Hematopoietic multipotent progenitor cell treated with erythropoietin and hydrocortisone succinate and interleukin-3 and kit ligand, for 17 days (in vitro differentiated cells): ENCODE measurements around the gene USP34.
A peak's percentile ranks its signal among the peaks of the same experiment; 100 is the strongest.

Experiments used
- DNase-seq: peaks from one replicate; pipeline ENCODE4 v3.0.0-alpha.2; 2015; ENCODE audit warnings: low spot score

The USP34 gene

DNA sequence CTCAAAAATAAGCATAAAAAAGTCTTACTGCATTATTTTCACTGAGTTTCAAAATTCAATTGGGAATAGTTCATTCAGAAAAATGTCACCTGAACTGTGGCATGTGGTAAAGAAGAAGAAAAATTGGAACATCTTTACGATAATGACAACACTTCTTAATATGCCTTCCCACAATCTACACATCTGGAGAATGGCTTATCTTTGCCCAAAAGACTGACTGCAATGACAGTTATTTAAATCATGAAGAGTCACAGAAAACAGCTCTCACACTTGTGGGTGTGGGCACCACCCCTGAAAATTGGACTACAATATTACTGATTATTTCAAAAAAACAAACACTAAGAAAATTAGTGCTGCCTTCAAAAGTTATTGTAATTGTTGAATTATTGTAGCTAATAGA, 152.3 kb downstream of the USP34 start:
- DNase-seq, result no peak

DNA sequence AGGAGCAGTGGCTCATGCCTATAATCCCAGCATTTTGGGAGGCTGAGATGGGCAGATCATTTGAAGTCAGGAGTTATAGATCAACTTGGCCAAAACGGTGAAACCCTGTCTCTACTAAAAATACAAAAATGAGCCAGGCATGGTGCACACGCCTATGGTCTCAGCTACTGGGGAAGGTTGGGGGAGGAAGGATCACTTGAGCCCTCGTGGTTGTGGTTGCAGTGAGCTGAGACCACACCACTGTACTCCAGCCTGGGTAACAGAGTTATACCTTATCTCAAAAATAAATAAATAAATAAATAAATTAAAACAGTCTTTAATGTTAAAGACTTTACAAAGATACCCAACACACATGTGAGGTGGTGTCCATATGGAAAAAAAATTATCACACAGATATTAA, 174.9 kb downstream of the USP34 start:
- DNase-seq, result no peak

- DNase-seq, result no peak
Observed at GRCh38 chr2:61291851-61292575, 178.9 kb downstream of the USP34 start.

- no peak for DNase-seq
Observed at GRCh38 chr2:61288070-61288841, 182.6 kb downstream of the USP34 start.

- no peak for DNase-seq
Observed at GRCh38 chr2:61287254-61287653, 183.6 kb downstream of the USP34 start.

DNA sequence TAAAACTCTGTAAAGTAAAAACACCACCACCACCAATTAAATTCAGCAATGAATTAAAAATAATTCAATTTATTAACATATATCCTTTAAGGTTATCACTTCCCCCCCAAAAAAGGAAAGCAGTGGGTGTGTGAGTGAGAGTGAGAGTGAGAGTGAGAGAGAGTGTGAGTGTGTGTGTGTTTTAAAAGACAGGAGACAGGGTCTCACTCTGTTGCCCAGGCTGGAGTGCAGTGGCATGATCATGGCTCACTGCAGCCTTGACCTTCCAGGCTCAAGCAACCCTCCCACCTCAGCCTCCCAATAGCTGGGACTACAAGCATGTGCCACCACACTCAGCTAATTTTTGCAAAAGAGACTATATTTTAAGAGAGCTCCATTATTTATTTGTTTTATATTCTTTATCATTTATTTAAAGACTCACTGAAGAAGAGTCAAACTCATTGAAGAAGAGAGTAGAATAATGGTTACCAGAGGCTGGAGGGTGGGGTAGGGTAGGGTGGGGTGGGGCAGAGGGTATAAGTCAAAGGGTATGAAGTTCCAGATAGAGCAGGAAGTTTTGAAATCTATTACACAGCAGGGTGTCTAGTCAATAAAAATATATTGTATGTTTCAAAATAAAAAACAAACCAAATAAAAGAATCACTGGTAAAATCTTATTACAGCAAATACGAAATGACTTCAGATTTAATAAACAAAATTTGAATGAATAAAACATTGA, 187.3 kb downstream of the USP34 start:
- no peak for DNase-seq

GRCh38 chr2:61282104-61282590, 188.7 kb downstream of the USP34 start:
- no peak for DNase-seq

DNA sequence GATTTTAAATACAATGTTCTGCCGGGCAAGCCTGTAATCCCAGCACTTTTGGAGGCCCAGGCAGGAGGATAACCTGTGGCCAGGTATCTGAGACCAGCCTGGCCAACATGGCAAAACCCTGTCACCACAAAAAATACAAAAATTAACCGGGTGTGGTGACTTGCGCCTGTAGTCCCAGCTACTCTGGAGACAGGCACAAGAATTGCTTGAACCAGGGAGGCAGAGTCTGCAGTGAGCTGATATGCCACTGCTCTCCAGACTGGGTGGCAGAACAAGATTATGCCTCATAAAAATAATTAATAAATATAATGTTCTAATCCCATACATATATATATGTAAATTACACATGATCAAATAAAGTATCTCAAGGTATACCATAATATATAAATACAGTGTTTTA, 189.6 kb downstream of the USP34 start:
- peak; percentile 27 for DNase-seq

DNA sequence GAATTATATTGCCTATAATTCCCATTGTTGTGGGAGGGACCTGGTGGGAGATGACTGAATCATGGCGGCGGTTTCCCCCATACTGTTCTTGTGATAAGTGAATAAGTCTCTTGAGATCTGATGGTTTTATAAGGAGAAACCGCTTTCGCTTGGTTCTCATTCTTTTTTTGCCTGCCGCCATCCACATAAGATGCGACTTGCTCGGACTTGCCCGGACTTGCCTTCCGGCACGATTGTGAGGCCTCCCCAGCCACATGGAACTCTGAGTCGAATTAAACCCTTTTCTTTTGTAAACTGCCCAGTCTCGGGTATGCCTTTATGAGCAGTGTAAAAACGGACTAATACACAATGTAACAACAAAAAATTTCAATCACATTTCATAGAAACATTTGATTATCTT, 193.1 kb downstream of the USP34 start:
- DNase-seq, result no peak

GRCh38 chr2:61275575-61276184, 195.2 kb downstream of the USP34 start:
- DNase-seq, result no peak

GRCh38 chr2:61272421-61273070, 198.3 kb downstream of the USP34 start:
- no peak for DNase-seq

DNA sequence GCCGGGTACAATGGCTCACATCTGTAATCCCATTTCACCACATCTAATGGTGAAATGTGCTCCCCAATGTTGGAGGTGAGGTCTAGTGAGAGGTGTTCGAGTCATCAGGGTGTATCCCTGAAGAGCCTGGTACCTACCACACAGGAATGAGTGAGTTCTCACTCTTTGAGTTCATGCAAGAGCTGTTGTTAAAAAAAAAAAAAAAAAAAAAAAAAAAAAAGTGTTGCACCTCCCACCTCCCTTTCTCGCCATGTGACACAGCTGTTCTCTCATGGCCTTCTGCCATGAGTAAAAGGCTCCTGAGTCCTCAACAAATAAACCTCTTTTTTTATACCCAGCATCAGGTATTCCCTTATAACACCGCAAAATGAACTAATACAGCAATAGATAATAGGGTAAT, 202.6 kb downstream of the USP34 start:
- no peak for DNase-seq

- DNase-seq, result no peak
Observed at GRCh38 chr2:61266632-61267505, 204.0 kb downstream of the USP34 start.

DNA sequence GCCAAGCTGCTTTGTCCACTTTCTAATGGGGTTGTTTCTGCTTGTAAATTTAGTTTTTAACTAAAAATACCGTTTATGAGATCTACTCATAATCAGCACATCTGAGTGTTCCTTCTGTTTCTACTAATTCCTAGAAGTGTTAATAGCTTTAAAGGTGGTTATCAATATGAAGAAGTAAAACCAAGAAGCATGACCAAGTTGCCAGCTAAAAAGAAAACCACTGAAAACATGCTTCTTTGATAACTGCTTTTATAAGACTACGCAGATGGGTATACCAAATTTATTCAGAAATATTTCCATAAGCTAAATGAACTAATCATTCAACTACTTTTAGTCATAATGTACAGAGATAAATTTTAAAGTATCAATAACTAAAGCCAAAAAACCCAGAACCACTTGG, 207.1 kb downstream of the USP34 start:
- DNase-seq, result no peak

DNA sequence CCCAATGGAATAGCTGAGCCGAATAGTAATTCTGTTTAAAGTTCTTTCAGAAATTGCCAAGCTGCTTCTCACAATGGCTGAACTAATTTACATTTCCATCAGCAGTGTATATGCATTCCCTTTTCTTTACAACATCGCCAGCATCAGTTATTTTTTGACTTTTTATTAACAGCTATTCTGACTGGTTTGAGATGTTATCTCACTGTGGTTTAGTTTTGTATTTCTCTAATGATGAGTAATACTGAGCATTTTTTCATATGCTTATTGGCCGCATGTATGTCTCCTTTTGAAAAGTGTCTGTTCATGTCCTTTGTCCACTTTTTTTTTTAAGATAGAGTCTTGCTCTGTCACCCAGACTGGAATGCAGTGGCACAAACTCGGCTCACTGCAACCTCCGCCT, 208.2 kb downstream of the USP34 start:
- DNase-seq, result no peak

- DNase-seq, result no peak
Observed at GRCh38 chr2:61257446-61257845, 213.4 kb downstream of the USP34 start.

DNA sequence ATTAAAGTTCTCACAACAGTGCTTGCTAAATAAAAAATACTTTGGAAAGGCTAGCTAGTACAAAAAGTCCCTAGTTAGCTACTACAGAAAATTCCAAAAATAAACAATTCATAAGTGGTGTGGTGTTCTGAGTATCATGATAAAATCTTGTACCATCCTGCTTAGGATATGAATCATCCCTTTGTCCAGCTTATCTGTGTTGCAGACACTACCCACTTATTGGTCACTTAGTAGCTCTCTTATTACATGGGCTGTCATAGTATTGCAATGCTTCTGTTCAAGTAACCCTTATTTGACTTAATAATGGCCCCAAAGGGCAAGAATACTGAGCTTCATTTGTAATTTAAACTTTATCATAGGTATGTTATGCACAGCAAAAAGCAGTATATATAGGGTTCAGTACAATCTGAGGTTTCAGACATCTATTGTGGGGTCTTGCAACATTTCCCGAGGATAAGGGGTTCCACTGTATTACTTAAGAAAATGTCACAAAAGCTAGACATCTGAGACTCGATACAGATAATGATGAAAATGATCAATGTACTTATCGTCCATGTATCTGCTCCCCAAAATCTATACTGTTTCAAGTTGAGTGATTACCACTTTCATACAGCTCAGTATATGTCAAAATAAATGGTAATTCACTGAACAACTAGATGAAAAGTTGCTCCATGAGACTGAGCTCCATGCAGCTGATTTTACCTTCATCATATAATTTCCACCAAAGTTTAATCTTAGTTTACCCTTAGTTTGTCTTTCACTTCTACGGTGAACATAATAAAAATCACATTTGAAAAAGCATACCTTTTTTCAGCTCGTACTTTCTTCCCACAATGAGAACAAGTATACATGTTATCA, 215.1 kb downstream of the USP34 start:
- no peak for DNase-seq

- DNase-seq, result no peak
Observed at GRCh38 chr2:61254536-61254935, 216.4 kb downstream of the USP34 start.

DNA sequence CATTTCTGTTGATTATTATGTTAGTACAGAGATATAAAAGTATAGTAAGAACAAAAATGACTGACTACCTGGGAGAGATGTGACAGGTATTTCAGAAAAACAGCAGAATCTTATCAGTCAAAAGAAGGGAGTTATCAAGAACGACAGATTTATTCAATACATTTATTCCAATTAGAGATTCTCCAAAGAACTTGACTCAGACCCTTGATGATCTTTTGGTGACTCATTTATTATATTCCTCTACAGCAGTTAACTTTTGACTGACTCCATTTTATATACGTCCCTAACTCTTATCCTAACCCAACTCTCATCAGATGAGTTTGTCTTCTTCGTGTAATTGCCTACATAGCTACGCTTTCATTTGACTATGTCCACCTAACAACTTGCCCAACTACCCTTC, 217.8 kb downstream of the USP34 start:
- no peak for DNase-seq

- DNase-seq, result no peak
Observed at GRCh38 chr2:61252031-61252430, 218.9 kb downstream of the USP34 start.
